Fibroblast of lung (primary cell): Measurements from ENCODE around the gene SNX3. TPM values are rescaled to one million over a fixed set of nuclear protein-coding genes. Genes with fewer than 3 reads are reported as not detected.

Experiments
- DNase-seq, 2 donors: peaks; one replicate each; pipeline versions ENCODE4 v3.0.0 to v3.0.0-alpha.2; 2010; ENCODE audit warnings: low read depth in 2 of 2
- H2AFZ ChIP-seq: 2 replicates; pipeline ENCODE4 v1.5.1; 2012; ENCODE audit warnings: low read length, control low read depth, inconsistent platforms
- H3K27ac ChIP-seq: 2 replicates; pipeline ENCODE4 v1.5.1; 2011; ENCODE audit warnings: low read length, control low read depth; ENCODE audit not compliant: insufficient read depth
- H3K27me3 ChIP-seq: 2 replicates; pipeline ENCODE4 v1.5.1; 2011; ENCODE audit warnings: mild to moderate bottlenecking, low read length; ENCODE audit not compliant: control insufficient read depth, insufficient read depth
- H3K36me3 ChIP-seq: 2 replicates; pipeline ENCODE4 v1.5.1; 2011; ENCODE audit warnings: low read length; ENCODE audit not compliant: control insufficient read depth, insufficient read depth
- H3K4me1 ChIP-seq: 2 replicates; pipeline ENCODE4 v1.5.1; 2011; ENCODE audit warnings: low read length; ENCODE audit not compliant: control insufficient read depth, insufficient read depth; ENCODE audit errors: extremely low read depth
- H3K4me2 ChIP-seq: 2 replicates; pipeline ENCODE4 v1.5.1; 2011; ENCODE audit warnings: low read length, control low read depth; ENCODE audit not compliant: insufficient read depth; ENCODE audit errors: extremely low read depth
- H3K4me3 ChIP-seq, 4 experiments: fragments of 200-600 bp in 1 of 4; sonication (generic) in 1 of 4; replicated peaks in 1 of 4; 2 replicates each; pipeline ENCODE4 v1.5.1; 2011 to 2016; ENCODE audit warnings: low read length in 4 of 4, low read depth in 3 of 4, mild to moderate bottlenecking in 3 of 4, control low read depth in 2 of 4, inconsistent platforms in 1 of 4, mixed read lengths in 1 of 4; ENCODE audit not compliant: insufficient read depth in 1 of 4; ENCODE audit errors: control extremely low read depth in 1 of 4
- H3K79me2 ChIP-seq: 2 replicates; pipeline ENCODE4 v1.5.1; 2012; ENCODE audit warnings: mild to moderate bottlenecking, low read length, inconsistent platforms; ENCODE audit not compliant: control insufficient read depth, insufficient read depth
- H3K9ac ChIP-seq: 2 replicates; pipeline ENCODE4 v1.5.1; 2011; ENCODE audit warnings: mild to moderate bottlenecking, low read length, control low read depth; ENCODE audit not compliant: insufficient read depth
- H3K9me3 ChIP-seq: 2 replicates; pipeline ENCODE4 v1.5.1; 2012; ENCODE audit warnings: low read depth, low read length; ENCODE audit not compliant: control insufficient read depth, insufficient read depth
- H4K20me1 ChIP-seq: 2 replicates; pipeline ENCODE4 v1.5.1; 2011; ENCODE audit warnings: low read length; ENCODE audit not compliant: control insufficient read depth, insufficient read depth; ENCODE audit errors: extremely low read depth
- EZH2 ChIP-seq: IDR thresholded peaks from 2 replicates; pipeline ENCODE4 v1.5.1; 2012; ENCODE audit warnings: low read length, control low read depth, mild to moderate bottlenecking; ENCODE audit errors: missing control alignments
- polyA plus RNA-seq, 2 donors: library from polyadenylated mRNA; depleted of rRNA in 1 of 2; stranded (reverse) in 1 of 2; unstranded in 1 of 2; fragments of >200 nt; gene quantifications; 2 replicates each; pipeline ENCODE4 v1.2.1, GENCODE V29; 2011 to 2012; ENCODE audit warnings: missing spikeins in 1 of 2
- total RNA-seq: library from RNA; depleted of rRNA; stranded (reverse); fragments of >200 nt; gene quantifications from 2 replicates; pipeline ENCODE4 v1.2.1, GENCODE V29; 2014
- TF ChIP-seq, protein P1 (sequence below), 2 donors: IDR thresholded peaks in 1 of 2; conservative IDR thresholded peaks in 1 of 2; 1 replicate in 1 of 2; 2 replicates in 1 of 2; pipeline ENCODE4 v1.5.1; 2011 to 2012; ENCODE audit warnings: low read length in 2 of 2, control low read depth in 1 of 2, inconsistent platforms in 1 of 2, low read depth in 1 of 2, mild to moderate bottlenecking in 1 of 2

The SNX3 gene
- total and polyA plus RNA-seq, 2 donors (not counting 1 experiment from before 2014, with no cell fraction given), result 209 to 428 TPM

DNA sequence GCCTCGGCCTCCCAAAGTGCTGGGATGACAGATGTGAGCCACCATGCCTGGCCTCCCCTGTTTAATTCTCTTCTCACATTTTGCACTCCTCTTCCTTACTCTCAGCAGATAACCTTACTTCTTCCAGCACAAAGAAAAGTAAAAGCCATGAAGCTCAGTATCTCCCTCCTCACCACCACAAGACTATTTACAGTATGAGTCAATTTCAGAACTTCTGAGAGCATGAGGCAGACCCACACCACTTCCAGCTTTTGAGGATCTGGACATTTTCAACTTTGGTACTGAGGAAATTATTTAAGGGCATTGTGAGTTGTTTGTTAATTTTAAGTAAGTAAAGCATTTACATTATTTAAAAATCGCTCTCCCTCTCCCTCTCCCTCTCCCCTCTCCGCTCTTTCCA, 8.0 kb upstream of the SNX3 start:
- H3K9ac ChIP-seq, result no peak overlapping the region
- DNase-seq, result peak in 1 of 2 donors; percentile 19
- no peak overlapping the region for H3K4me2 ChIP-seq
- no peaks in the 10 kb centered on the region for H3K9me3 ChIP-seq
- TF ChIP-seq, protein P1, sequence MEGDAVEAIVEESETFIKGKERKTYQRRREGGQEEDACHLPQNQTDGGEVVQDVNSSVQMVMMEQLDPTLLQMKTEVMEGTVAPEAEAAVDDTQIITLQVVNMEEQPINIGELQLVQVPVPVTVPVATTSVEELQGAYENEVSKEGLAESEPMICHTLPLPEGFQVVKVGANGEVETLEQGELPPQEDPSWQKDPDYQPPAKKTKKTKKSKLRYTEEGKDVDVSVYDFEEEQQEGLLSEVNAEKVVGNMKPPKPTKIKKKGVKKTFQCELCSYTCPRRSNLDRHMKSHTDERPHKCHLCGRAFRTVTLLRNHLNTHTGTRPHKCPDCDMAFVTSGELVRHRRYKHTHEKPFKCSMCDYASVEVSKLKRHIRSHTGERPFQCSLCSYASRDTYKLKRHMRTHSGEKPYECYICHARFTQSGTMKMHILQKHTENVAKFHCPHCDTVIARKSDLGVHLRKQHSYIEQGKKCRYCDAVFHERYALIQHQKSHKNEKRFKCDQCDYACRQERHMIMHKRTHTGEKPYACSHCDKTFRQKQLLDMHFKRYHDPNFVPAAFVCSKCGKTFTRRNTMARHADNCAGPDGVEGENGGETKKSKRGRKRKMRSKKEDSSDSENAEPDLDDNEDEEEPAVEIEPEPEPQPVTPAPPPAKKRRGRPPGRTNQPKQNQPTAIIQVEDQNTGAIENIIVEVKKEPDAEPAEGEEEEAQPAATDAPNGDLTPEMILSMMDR (conservative IDR thresholded peaks at IDR 0.05 in 1 of 2, IDR thresholded peaks at IDR 0.05 in 1 of 2; ENCODE audit: low read depth in 1 of 2, low read length in 2 of 2), result no peak
- no peak for TF ChIP-seq EZH2
- H3K4me3 ChIP-seq, result no peak overlapping the region
- H3K4me1 ChIP-seq, result no peaks in the 10 kb centered on the region
- H3K27ac ChIP-seq, result no peak overlapping the region
- H3K36me3 ChIP-seq, result no peaks in the 10 kb centered on the region
- H4K20me1 ChIP-seq, result no peaks in the 10 kb centered on the region
- no peaks in the 10 kb centered on the region for H3K27me3 ChIP-seq
- H3K79me2 ChIP-seq, result no peaks in the 10 kb centered on the region
- no peak overlapping the region for H2AFZ ChIP-seq

DNA sequence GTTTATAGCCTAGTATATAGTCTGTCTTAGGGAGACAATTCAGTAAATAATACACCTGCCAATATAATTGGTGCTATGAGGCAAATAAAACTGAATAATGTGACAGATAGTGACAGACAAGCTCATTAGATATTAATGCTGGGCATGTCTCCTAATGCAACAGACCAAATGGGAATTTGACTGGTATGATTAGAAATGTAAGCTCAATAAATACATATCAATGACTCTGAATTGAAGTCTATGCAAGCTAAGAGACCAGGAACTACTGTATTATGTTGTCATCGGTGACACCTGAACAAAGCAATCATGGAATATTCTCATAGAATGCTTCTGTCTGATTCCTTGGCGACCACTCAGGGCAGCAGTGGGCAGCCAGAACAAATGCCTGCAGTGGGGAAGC, 2.5 kb upstream of the SNX3 start:
- Histone ChIP-seq H3K36me3 (no peaks in the 10 kb centered on the region), H3K4me2 (no peak overlapping the region), H3K9me3 (no peaks in the 10 kb centered on the region), H3K4me3 (no peak overlapping the region), H3K27ac (no peak overlapping the region), H4K20me1 (no peaks in the 10 kb centered on the region), H3K79me2 (peaks cover 20% of the 10 kb centered on the region), H3K27me3 (no peaks in the 10 kb centered on the region), H2AFZ (no peak overlapping the region), H3K4me1 (no peaks in the 10 kb centered on the region), H3K9ac (no peak overlapping the region)
- TF ChIP-seq EZH2, result no peak
- TF ChIP-seq, protein P1 (conservative IDR thresholded peaks at IDR 0.05 in 1 of 2, IDR thresholded peaks at IDR 0.05 in 1 of 2; ENCODE audit: low read depth in 1 of 2, low read length in 2 of 2), result no peak
- DNase-seq, result no peak

DNA sequence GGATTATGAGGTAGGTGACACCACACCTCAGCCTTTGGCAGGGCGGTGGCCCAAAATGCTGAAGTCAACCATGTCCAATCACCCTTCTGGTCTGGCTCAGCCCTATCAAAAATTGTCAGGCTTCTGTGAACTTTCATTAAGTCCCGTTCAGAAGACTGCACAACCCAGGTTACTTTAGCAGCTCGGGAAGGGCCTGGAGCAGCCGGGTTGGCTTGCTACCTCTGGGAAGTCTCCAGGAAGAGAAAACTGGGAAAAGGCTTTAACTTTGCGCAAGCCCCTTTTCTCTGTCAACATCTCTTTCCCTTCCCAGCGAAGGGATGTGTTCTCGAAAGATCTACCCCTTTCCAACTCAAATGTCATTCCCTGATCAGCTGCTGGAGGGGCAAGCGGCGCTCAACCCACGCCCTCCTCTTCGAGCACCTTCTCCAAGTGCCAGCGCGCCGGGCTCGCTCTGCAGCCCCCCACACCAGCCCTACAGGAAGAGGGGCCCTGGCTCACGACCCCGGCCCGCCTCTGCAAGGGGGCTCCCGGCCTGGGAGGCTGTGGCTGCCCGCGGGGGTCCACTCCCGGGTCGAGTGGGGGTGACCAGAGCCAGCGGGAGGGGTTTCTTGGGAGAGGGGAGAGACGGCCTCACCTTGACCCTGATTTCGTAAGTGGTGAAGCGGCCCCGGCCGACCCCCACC, 573 bp downstream of the SNX3 start:
- no peak for TF ChIP-seq EZH2
- TF ChIP-seq, protein P1 (conservative IDR thresholded peaks at IDR 0.05 in 1 of 2, IDR thresholded peaks at IDR 0.05 in 1 of 2; ENCODE audit: low read depth in 1 of 2, low read length in 2 of 2), result no peak
- peak overlapping the region; percentile 93 for H3K4me2 ChIP-seq
- no peaks in the 10 kb centered on the region for H3K4me1 ChIP-seq
- no peaks in the 10 kb centered on the region for H3K36me3 ChIP-seq
- H4K20me1 ChIP-seq, result no peaks in the 10 kb centered on the region
- peak overlapping the region; percentile 71 to 100 (median 90) for H3K4me3 ChIP-seq
- DNase-seq, result peak; percentile 39 to 54
- peak overlapping the region; percentile 73 for H2AFZ ChIP-seq
- H3K9ac ChIP-seq, result peak overlapping the region; percentile 85
- H3K9me3 ChIP-seq, result no peaks in the 10 kb centered on the region
- peaks cover 43% of the 10 kb centered on the region for H3K79me2 ChIP-seq
- H3K27ac ChIP-seq, result peak overlapping the region; percentile 90
- H3K27me3 ChIP-seq, result no peaks in the 10 kb centered on the region
